Mucosa of rectum (tissue), 2 donors: ENCODE measurements around the gene TXNDC9.
A peak's percentile ranks its signal among the peaks of the same experiment; 100 is the strongest.
"Not testable (repeated sequence)": the region's sequence is repeated elsewhere in the genome, so short reads cannot be mapped to it uniquely, and the experiment has no call there.

Experiments used
- H3K27ac ChIP-seq, 2 donors: one replicate each; pipeline ENCODE4 v1.7.0; 2013; ENCODE audit warnings: inconsistent platforms in 2 of 2, low read depth in 2 of 2, low read length in 2 of 2
- H3K27me3 ChIP-seq, 2 donors: one replicate each; pipeline ENCODE4 v1.7.0; 2013; ENCODE audit warnings: low read length in 2 of 2; ENCODE audit not compliant: control insufficient read depth in 2 of 2, insufficient read depth in 2 of 2
- H3K36me3 ChIP-seq, 2 donors: one replicate each; pipeline ENCODE4 v1.7.0; 2013; ENCODE audit warnings: low read length in 2 of 2; ENCODE audit not compliant: control insufficient read depth in 2 of 2, insufficient read depth in 2 of 2
- H3K4me1 ChIP-seq, 2 donors: one replicate each; pipeline ENCODE4 v1.7.0; 2013; ENCODE audit warnings: low read length in 2 of 2, mild to moderate bottlenecking in 1 of 2; ENCODE audit not compliant: control insufficient read depth in 2 of 2, insufficient read depth in 2 of 2
- H3K4me3 ChIP-seq, 2 donors: one replicate each; pipeline ENCODE4 v1.7.0; 2013; ENCODE audit warnings: low read length in 2 of 2
- H3K9ac ChIP-seq, 2 donors: one replicate each; pipeline ENCODE4 v1.7.0; 2013; ENCODE audit warnings: low read length in 2 of 2, low read depth in 1 of 2, mild to moderate bottlenecking in 1 of 2
- H3K9me3 ChIP-seq, 2 donors: one replicate each; pipeline ENCODE4 v1.7.0; 2013; ENCODE audit warnings: low read length in 2 of 2; ENCODE audit not compliant: control insufficient read depth in 2 of 2
- donor health status: healthy.
- donor health status: Normal muscosa, but diverticular disease.

TXNDC9 gene

GRCh38 chr2:99354825-99355224, 18.7 kb upstream of the TXNDC9 start:
- not testable (repeated sequence) for H3K4me3 ChIP-seq, H3K27me3 ChIP-seq, H3K4me1 ChIP-seq, H3K36me3 ChIP-seq, H3K27ac ChIP-seq, H3K9me3 ChIP-seq, H3K9ac ChIP-seq

- Histone ChIP-seq H3K27ac (no peak overlapping the region), H3K9ac (no peak overlapping the region), H3K4me1 (no peaks in the 10 kb centered on the region), H3K4me3 (no peak overlapping the region), H3K27me3 (no peaks in the 10 kb centered on the region), H3K36me3 (no peaks in the 10 kb centered on the region), H3K9me3 (no peaks in the 10 kb centered on the region)
Measured at GRCh38 chr2:99354070-99354469, 17.9 kb upstream of the TXNDC9 start.

- H3K9ac ChIP-seq: no peak overlapping the region
- H3K27me3 ChIP-seq: no peaks in the 10 kb centered on the region
- H3K27ac ChIP-seq: no peak overlapping the region
- no peak overlapping the region for H3K4me3 ChIP-seq
- no peaks in the 10 kb centered on the region for H3K36me3 ChIP-seq
- H3K4me1 ChIP-seq: no peaks in the 10 kb centered on the region
- no peaks in the 10 kb centered on the region for H3K9me3 ChIP-seq
Measured at GRCh38 chr2:99350194-99350593, 14.1 kb upstream of the TXNDC9 start.

- Histone ChIP-seq H3K4me1 (no peaks in the 10 kb centered on the region), H3K36me3 (no peaks in the 10 kb centered on the region), H3K27ac (no peak overlapping the region)
Measured at GRCh38 chr2:99348173-99348572, 12.0 kb upstream of the TXNDC9 start.

GRCh38 chr2:99346218-99346617, 10.1 kb upstream of the TXNDC9 start:
- no peaks in the 10 kb centered on the region for H3K27me3 ChIP-seq
- H3K36me3 ChIP-seq: no peaks in the 10 kb centered on the region
- no peak overlapping the region for H3K9ac ChIP-seq
- no peak overlapping the region for H3K27ac ChIP-seq
- H3K4me1 ChIP-seq: no peaks in the 10 kb centered on the region
- H3K9me3 ChIP-seq: no peaks in the 10 kb centered on the region
- H3K4me3 ChIP-seq: no peak overlapping the region

More at GRCh38 chr2:99348173-99348572, 12.0 kb upstream of the TXNDC9 start:
- no peak overlapping the region for H3K9ac ChIP-seq
- H3K4me3 ChIP-seq: no peak overlapping the region
- H3K9me3 ChIP-seq: no peaks in the 10 kb centered on the region
- no peaks in the 10 kb centered on the region for H3K27me3 ChIP-seq

GRCh38 chr2:99345446-99345845, 9.3 kb upstream of the TXNDC9 start:
- H3K4me3 ChIP-seq, H3K27ac ChIP-seq, H3K27me3 ChIP-seq, H3K4me1 ChIP-seq, H3K9me3 ChIP-seq, H3K36me3 ChIP-seq, H3K9ac ChIP-seq: not testable (repeated sequence)

- Histone ChIP-seq H3K36me3 (no peaks in the 10 kb centered on the region), H3K27ac (no peak overlapping the region), H3K9me3 (no peaks in the 10 kb centered on the region), H3K9ac (no peak overlapping the region), H3K4me3 (no peak overlapping the region), H3K4me1 (peaks cover 10 to 13% of the 10 kb centered on the region in 2 donors), H3K27me3 (no peaks in the 10 kb centered on the region)
Measured at GRCh38 chr2:99342536-99342935, 6.4 kb upstream of the TXNDC9 start.

- H3K36me3 ChIP-seq: no peaks in the 10 kb centered on the region
- H3K4me1 ChIP-seq: peaks cover 13 to 15% of the 10 kb centered on the region in 2 donors
- no peak overlapping the region for H3K27ac ChIP-seq
- no peak overlapping the region for H3K9ac ChIP-seq
- no peaks in the 10 kb centered on the region for H3K9me3 ChIP-seq
- no peaks in the 10 kb centered on the region for H3K27me3 ChIP-seq
- H3K4me3 ChIP-seq: no peak overlapping the region
Measured at GRCh38 chr2:99340669-99341236, 4.6 kb upstream of the TXNDC9 start.

- Histone ChIP-seq H3K27ac (peak overlapping the region; percentile 92), H3K27me3 (no peaks in the 10 kb centered on the region), H3K9ac (peak overlapping the region; percentile 64 to 92), H3K4me1 (peaks cover 20 to 23% of the 10 kb centered on the region in 2 donors), H3K4me3 (peak overlapping the region; percentile 87 to 99), H3K9me3 (no peaks in the 10 kb centered on the region), H3K36me3 (peaks cover 0 to 3% of the 10 kb centered on the region in 2 donors)
Measured at GRCh38 chr2:99338029-99338585, 2.0 kb upstream of the TXNDC9 start.

GRCh38 chr2:99337113-99338028, 1.2 kb upstream of the TXNDC9 start, which contains the start of gene EIF5B:
Gene EIF5B, plus strand, starts transcription at chr2:99337389. Its CDS starts 166 bp downstream, at chr2:99337555.
- H3K4me1 ChIP-seq: peaks cover 20 to 23% of the 10 kb centered on the region in 2 donors
- H3K36me3 ChIP-seq: peaks cover 5 to 11% of the 10 kb centered on the region in 2 donors
- peak within 1 kb of the TSS; percentile 92 for H3K27ac ChIP-seq
- H3K27me3 ChIP-seq: no peaks in the 10 kb centered on the region
- peak within 1 kb of the TSS; percentile 89 to 92 for H3K9ac ChIP-seq
- H3K9me3 ChIP-seq: no peaks in the 10 kb centered on the region
- peak within 1 kb of the TSS; percentile 87 to 99 for H3K4me3 ChIP-seq
